ENCODE data around the gene RPSA.
"Not testable (repeated sequence)": the region's sequence is repeated elsewhere in the genome, so short reads cannot be mapped to it uniquely, and the experiment has no call there.

The RPSA gene

DNA sequence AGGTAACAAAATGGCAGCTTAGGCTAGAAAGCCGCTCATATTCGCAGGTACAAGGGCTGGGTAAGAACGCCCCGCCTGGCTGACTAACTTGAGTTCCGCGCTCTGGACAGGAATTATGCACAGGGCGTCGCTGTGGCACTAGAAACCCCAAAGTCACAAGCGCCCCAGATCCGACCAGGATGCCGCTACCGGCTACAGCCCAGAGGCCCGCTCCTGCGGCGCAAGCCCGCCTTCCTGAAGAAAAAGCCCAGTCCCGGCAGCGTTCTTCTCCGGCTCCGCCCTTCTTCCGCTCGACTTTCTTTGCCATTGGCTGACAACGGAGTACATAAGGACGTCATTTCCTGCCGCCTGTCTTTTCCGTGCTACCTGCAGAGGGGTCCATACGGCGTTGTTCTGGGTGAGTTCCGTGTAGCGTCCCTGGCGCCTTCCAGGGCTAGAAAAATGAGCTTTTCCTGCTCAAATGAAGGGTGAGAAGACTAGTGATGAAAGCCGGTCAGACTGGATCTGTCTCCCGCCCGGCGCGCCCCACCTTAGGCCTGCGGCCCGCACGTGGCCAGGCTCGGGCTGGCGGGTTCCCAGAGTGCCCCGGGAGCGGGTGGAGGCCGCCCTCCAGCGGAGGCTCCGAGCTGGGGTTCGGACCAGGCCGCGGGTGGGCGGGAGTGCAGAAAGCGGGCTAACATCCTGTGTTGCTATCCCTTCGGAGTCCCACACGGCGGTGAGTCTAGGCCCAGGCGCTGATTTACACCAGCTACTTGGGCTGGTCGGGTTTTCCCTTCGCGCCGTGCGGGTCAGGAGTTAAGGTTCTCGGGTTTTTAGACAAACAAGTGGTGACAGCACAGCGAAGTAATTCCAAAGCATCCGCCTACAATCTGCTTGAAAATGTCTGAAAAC is at the start of gene RPSA:
Gene RPSA, plus strand, starts transcription at position 353 of the 891 bp plus-strand sequence. CDS start 934 bp downstream, outside the sequence.
- DNase-seq (ENCODE audit: low read depth), result peak; percentile 92

- no peak for DNase-seq (ENCODE audit: low read depth)
Measured at GRCh38 chr3:39358333-39358732, 48.2 kb upstream of the RPSA start.

- no peak for DNase-seq (ENCODE audit: low read depth)
Measured at GRCh38 chr3:39361252-39361927, 45.1 kb upstream of the RPSA start.

DNA sequence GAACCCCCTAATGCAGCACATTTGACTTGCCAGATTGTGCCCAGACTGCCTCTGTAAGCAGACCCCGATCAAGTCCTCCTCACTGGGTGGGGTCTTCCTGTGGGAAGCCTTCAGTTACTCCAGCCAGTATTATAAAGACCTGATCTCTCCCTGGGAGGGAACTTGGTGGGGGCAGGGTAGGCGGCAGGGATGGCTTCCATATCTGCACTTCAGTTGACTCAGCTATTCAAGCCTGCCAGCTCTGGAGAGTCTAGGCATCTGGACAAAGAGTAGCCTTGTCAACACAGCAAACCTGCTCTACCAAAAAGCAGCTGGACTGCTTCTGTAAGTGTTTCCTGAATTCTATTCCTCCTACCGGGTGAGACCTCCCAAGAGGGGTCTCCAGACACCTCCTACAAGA is 44.3 kb upstream of the RPSA start:
- no peak for DNase-seq (ENCODE audit: low read depth)

DNA sequence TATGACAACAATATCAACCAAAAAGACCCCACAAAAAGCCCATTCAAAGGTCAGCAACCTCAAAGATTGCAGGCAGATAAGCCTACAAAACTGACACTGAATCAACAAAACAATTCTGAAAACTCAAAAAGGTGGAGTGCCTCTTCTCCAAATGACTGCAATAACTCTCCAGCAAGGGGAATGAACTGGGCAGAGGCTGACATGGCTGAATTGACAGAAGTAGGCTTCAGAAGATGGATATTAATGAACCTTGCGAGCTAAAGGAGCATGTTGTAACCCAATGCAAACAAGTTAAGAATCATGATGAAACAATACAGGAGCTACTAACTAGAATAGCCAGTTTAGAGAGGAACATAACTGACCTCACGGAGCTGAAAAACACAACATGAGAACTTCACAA is 43.7 kb upstream of the RPSA start:
- DNase-seq (ENCODE audit: low read depth), result no peak

DNA sequence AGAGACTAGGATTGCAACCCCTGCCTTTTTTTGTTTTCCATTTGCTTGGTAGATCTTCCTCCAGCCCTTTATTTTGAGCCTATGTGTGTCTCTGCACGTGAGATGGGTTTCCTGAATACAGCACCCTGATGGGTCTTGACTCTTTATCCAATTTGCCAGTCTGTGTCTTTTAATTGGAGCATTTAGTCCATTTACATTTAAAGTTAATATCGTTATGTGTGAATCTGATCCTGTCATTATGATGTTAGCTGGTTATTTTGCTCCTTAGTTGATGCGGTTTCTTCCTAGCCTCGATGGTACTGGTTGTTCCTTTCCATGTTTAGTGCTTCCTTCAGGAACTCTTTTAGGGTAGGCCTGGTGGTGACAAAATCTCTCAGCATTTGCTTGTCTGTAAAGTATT is 36.1 kb upstream of the RPSA start:
- not testable (repeated sequence) for DNase-seq (ENCODE audit: low read depth)

DNA sequence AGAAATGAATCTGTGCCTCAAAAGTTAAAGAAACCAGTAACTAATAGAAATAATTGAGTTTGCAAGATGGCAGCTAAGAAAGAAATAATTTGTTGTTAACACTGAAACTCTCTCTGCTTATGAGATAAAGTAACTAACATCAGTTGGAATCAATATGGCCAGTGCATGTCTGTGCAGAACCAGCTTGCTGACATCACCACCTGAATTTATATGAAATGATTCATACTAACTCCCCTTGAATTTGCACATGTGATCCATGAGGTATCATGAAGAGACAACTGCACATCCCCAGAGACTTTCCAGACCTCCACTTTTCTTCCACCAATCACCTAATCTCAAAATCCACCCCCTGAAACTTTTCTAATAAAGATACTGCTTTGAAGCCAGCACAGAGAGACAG is 33.7 kb upstream of the RPSA start:
- no peak for DNase-seq (ENCODE audit: low read depth)

DNA sequence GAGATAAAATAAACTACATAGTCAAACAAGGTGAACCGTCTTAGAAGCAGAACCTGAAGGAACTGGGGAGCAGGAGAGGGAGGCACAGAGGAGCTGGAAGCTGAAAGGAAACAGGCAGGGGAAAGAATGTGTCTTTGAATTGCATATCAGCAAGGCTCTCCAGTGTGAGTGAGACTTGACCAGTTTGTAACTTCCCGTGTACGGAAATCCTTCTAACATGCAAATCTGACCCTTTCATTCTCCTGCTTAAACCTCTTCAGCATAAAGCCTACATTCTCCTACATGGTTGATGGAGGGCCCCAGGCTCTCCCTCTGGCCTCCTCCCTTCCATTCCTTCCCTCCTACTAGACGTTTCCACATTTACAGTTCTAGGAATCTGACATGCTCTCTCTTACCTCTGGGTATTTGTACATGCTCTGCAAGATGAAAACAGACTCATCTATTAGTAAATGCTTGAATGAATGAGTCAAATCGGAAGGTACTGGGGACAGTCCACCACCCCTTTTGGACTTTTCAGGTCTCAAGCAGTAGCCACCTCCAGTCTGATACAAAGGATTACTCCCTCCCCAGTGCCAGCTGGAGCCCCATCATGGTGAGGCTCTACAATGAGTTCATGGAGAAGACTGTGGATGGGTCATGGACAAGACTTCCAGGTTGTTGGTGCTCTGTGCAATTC is 29.4 kb upstream of the RPSA start:
- DNase-seq (ENCODE audit: low read depth), result no peak

GRCh38 chr3:39378088-39378487 is 28.4 kb upstream of the RPSA start:
- DNase-seq (ENCODE audit: low read depth), result no peak

DNA sequence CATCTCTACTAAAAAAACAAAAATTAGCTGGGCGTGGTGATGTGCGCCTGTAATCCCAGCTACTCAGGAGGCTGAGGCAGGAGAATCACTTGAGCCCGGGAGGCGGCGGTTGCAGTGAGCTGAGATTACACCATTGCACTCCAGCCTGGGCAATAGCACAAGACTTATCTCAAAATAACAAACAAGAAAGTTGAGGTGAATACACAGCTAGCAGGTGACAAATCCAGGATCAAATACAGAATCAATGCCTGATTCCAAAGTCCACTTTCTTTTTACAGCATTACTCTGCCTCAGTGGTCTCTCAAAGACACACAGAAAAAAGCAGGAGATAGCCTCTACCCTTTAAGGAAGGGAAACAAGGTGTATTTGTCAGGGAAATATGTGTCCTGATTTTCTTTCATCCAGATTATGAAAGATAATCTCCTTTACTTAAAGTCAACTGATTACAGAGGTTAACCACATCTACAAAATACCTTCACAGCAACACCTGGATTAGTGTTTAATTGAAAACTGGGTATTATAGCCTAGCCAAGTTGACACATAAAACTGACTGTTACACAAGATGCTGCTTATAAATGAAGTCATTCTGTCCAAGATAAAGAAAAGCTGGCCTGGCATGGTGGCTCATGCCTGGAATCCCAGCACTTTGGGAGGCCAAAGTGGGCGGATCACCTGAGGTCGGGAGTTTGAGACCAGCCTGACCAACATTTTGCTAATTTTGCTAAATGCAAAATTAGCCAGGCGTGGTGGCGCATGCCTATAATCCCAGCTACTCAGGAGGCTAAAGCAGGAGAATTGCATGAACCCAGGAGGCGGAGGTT is 27.4 kb upstream of the RPSA start:
- DNase-seq (ENCODE audit: low read depth), result no peak

DNA sequence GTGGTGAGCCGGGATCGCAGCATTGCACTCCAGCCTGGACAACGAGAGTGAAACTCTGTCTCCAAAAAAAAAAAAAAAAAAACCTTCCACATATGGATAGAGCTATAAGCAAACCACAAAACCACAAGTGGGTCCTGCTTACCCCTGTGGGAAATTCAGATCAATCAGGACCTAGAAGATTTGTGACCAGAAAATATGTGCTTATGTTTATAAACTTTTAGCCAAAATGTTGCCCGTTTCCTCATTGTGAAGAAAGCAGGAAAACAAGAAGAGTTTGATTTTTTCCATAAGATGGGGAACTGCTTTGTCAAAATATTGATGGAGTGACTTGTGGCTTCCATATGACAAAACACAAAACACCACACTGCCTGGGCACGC is 26.8 kb upstream of the RPSA start:
- no peak for DNase-seq (ENCODE audit: low read depth)

- DNase-seq (ENCODE audit: low read depth), result no peak
Measured at GRCh38 chr3:39381432-39381831, 25.1 kb upstream of the RPSA start.

- peak; percentile 54 for DNase-seq (ENCODE audit: low read depth)
Measured at GRCh38 chr3:39383045-39383880, 23.3 kb upstream of the RPSA start, which contains the start of gene SLC25A38. Gene SLC25A38, plus strand, starts transcription at chr3:39383370. Its CDS starts 355 bp downstream, at chr3:39383725.

GRCh38 chr3:39383881-39384664 is 22.4 kb upstream of the RPSA start:
- DNase-seq (ENCODE audit: low read depth), result peak; percentile 79

DNA sequence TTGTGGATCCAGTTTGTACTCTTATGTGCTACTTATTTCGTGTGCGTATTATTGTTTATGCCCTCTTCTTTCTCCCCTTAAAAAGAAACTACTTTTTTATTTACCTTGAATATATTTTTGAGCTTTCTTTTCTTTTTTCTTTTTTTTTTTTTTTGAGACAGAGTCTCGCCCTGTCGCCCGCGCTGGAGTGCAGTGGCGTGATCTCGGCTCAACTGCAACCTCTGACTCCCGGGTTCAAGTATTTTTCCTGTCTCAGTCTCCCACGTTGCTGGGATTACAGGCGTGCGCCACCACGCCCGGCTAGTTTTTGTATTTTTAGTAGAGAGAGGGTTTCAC is 21.9 kb upstream of the RPSA start:
- DNase-seq (ENCODE audit: low read depth), result no peak

GRCh38 chr3:39385456-39386090 is 20.9 kb upstream of the RPSA start:
- no peak for DNase-seq (ENCODE audit: low read depth)

DNA sequence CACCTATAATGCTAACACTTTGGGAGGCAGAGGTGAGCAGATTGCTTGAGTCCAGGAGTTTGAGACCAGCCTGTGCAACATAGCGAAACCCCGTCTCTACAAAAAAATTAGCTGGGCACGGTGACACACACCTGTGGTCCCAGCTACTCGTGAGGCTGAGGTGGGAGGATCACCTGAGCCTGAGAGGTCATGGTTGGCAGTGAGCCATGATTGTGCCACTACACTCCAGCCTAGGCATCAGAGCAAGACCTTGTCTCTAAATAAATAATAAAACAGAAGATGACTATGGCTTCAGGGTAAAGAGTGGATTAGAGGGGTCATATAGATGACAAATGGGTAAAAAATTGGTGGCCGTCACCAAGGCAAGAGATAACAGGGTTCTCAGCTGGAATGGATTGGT is 20.2 kb upstream of the RPSA start:
- no peak for DNase-seq (ENCODE audit: low read depth)

GRCh38 chr3:39387411-39387975 is 19.0 kb upstream of the RPSA start:
- no peak for DNase-seq (ENCODE audit: low read depth)

DNA sequence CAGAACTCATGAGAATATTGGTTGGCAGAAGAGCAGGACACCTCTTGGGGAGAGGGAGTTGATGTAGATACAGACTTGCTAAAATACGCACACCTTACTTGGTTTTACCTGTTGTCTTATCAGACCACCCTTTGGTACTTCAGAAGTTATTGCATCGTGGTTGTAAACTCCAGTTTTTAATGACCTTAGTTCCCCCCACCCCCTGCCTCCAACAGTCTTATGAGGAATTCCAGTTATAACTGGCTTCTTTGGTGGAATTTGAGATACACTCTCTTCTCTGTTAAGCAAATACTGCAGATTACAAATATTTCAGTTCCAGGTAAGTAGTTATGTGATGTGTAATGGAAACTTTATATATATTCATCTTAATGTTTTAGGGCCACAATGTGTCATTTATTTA is 18.4 kb upstream of the RPSA start:
- no peak for DNase-seq (ENCODE audit: low read depth)
